GM12865 (cell line): Measurements from ENCODE around the gene NCOA5.

ENCODE experiments used
- DNase-seq: peaks from one replicate; pipeline ENCODE4 v3.0.0; 2010; ENCODE audit warnings: low read depth
- H3K4me3 ChIP-seq: 2 replicates; pipeline ENCODE4 v1.5.1; 2011; ENCODE audit warnings: mild to moderate bottlenecking, low read depth, low read length, control low read depth
- TF ChIP-seq, protein P1 (sequence below): IDR thresholded peaks from 2 replicates; pipeline ENCODE4 v1.5.1; 2011; ENCODE audit warnings: low read length, control low read depth, low read depth, inconsistent platforms; ENCODE audit not compliant: insufficient read depth; ENCODE audit errors: missing control alignments

Gene NCOA5

DNA sequence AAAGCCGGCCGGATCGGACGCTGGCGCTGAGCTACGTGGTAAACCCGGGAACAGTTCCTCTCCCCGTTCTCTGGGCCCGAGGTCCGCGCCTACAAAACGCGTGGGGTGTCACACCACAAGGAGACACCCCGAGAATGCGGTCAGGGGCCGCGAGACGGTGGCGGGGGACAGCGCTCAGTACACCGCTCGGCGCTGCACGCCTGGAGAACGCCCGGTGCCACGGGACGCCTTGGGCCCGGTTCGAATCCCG is 670 bp downstream of the NCOA5 start:
- peak overlapping the region; percentile 89 for H3K4me3 ChIP-seq
- no peak for DNase-seq
- TF ChIP-seq, protein P1, sequence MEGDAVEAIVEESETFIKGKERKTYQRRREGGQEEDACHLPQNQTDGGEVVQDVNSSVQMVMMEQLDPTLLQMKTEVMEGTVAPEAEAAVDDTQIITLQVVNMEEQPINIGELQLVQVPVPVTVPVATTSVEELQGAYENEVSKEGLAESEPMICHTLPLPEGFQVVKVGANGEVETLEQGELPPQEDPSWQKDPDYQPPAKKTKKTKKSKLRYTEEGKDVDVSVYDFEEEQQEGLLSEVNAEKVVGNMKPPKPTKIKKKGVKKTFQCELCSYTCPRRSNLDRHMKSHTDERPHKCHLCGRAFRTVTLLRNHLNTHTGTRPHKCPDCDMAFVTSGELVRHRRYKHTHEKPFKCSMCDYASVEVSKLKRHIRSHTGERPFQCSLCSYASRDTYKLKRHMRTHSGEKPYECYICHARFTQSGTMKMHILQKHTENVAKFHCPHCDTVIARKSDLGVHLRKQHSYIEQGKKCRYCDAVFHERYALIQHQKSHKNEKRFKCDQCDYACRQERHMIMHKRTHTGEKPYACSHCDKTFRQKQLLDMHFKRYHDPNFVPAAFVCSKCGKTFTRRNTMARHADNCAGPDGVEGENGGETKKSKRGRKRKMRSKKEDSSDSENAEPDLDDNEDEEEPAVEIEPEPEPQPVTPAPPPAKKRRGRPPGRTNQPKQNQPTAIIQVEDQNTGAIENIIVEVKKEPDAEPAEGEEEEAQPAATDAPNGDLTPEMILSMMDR, result no peak

DNA sequence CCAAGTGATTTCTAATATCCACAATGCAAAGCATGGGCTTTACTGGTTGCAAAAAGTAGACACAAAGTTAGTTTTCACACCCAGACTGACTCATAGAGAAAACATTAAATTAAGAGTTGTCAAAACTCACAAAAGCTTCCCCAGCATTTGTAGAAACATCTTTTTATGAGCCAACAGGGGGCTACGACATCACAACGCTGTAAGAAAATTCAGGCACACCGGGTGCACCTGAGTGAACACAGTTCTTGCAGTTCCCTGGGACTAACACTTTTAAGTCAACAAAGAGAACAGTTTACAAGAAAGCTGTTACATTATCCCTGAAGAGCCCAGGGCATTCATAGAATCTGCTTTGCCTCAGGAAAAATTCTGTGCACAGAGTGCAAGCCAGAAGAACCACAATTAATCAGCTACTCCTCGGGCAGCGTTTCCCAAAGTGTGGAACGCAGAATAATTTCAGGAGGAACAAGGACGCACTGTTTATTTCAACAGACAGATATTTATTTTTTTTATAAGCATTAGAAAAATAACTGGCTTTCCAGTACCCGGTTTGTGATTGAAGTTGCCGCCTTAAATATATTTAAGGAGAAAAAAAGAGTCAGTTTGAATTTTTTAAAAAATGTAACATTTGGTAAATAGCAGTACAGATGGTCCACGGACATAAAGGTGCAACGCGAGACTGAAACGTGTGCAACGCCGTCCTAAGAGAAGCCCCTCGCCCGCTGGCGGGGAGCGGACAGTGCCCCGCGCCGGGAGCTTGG is 1.2 kb downstream of the NCOA5 start:
- TF ChIP-seq, protein P1, result no peak
- H3K4me3 ChIP-seq, result peak overlapping the region; percentile 89
- peak; percentile 53 for DNase-seq

DNA sequence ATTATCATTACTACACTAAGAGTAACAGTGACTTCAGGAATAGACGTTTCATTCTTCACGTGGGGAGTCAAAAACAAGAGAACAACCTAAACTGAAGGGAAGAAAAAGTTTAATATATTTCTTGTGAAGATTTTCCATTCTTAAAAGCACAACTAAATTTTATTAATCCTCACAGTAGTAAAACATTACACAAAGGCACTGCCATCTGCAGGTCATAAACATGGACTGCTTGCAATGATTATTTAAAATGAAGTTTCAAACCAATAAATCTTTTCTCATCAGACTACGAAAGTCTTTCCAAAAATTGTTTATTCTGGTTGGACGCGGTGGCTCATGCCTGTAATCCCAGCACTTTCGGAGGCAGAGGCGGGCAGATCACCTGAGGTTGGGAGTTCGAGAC is 2.6 kb downstream of the NCOA5 start:
- no peak overlapping the region for H3K4me3 ChIP-seq
- TF ChIP-seq, protein P1, result peak; percentile 22
- DNase-seq, result no peak

DNA sequence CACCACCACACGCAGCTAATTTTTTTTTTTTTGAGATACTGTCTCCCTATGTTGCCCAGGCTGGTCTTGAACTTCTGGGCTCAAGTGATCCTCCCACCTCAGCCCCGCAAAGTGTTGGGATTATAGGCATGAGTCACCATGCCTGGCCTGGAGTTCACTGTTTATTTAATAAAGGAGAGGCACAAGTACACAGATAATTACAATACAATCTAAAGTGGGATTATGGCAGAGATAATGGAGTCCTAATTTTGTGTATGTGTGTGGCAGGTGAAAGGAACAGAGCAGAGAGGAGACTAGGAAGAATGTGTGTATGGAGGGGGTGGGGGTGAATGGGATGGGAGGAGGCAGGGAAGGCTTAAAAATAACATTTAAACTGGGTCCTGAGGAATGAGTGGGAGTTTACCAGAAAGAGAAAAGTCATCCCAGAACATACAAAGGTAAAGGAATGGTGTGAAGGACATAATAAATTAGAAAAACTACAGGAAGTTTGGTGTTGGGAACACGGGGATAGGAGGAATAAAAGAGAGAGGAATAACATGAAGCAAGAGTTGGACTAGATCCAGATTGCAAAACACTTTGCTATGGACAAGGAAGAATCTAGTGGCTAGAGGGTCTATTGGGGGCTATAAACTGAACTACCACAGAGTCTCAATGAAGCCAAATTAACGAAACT is 4.4 kb downstream of the NCOA5 start:
- TF ChIP-seq, protein P1, result no peak
- no peak for DNase-seq
- no peak overlapping the region for H3K4me3 ChIP-seq

DNA sequence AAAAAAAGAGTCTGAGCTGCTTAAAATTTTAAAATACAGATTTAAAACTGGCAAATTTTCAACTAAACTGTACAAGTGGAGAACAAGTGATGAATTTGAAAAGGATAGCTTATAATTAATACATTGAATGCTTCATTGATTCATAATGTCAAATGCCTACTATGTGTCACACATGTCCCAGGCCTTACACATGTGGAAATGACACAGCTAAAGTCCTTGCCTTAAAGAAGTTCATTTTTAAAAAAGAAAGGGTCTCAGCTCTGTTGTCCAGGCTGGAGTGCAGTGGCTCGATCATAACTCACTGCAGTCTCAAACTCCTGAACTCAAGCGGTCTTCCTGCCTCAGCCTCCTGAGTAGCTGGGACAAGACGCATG is 5.0 kb downstream of the NCOA5 start:
- DNase-seq, result no peak
- TF ChIP-seq, protein P1, result no peak
- no peak overlapping the region for H3K4me3 ChIP-seq

DNA sequence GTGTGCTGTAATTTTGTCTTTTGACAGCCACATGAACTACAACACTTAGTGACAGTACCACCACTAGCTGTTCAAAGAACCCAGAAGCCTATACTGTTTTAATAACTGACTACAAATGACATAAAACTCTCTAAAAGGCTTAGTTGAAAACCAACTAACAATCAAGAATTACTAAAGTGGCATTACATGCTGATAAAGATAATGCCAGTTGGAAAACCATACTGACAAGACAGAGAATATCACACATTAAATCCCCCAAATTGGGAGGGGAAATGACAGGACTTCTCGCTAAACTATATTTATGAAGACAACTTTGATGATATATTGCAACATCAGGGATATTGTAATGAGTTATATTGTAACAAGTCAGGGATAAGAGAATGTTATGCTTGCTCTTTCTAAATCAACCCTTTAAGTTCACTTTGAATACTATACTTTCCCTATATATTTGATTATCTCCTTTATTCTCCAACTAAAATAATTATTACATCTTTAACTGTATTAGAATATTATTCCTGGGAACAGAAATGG is 6.2 kb downstream of the NCOA5 start:
- TF ChIP-seq, protein P1, result no peak
- H3K4me3 ChIP-seq, result no peak overlapping the region
- DNase-seq, result no peak

DNA sequence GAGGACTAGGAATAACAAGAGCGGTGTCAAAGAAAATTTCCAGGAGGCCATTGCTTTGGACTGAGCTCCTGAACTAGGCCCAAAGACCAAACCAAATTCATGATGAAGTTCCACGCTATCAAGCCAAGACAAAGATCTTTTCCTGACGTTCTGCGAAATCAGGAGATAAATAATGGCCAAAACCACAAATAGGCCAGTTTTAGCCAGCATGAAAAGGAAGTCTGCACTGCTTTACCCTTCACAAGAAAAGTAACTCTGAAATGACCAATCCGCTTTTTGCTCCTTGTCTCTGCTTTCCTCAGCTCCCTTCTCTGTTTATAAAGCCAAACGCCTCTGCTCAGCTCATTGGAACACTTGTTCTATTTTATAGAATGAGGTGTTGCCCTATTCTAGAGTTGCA is 6.7 kb downstream of the NCOA5 start:
- no peak overlapping the region for H3K4me3 ChIP-seq

More for the DNA sequence above, 6.7 kb downstream of the NCOA5 start:
- no peak for DNase-seq
- TF ChIP-seq, protein P1, result no peak
